Brain microvascular endothelial cell (primary cell): Measurements from ENCODE around the gene DCAF6.

Experiments used
- DNase-seq: peaks from one replicate; pipeline ENCODE4 v3.0.0-alpha.2; 2020
- H3K27ac ChIP-seq: fragments of 250-450 bp; sonication (Bioruptor Pico); 2 replicates; pipeline ENCODE4 v1.5.1; 2020; ENCODE audit warnings: mild to moderate bottlenecking, moderate library complexity
- H3K27me3 ChIP-seq: fragments of 250-450 bp; sonication (Bioruptor Pico); replicated peaks from 2 replicates; pipeline ENCODE4 v1.5.1; 2020; ENCODE audit warnings: mild to moderate bottlenecking
- H3K36me3 ChIP-seq: fragments of 250-450 bp; sonication (Bioruptor Pico); replicated peaks from 2 replicates; pipeline ENCODE4 v1.5.1; 2020; ENCODE audit warnings: mild to moderate bottlenecking
- H3K4me3 ChIP-seq: 2 replicates; pipeline ENCODE4 v1.5.1; 2011; ENCODE audit warnings: low read depth, mild to moderate bottlenecking, control low read depth, low read length, moderate library complexity
- in situ Hi-C: cut with HindIII; loops from 2 replicates; pipeline ENCODE4 v1.10.0; 2017; ENCODE audit warnings: low sequenced_read_pairs, low pct_ligation_motif_present
- TF ChIP-seq, protein P1 (sequence below): IDR thresholded peaks from 2 replicates; pipeline ENCODE4 v1.5.1; 2011; ENCODE audit warnings: low read depth, mild to moderate bottlenecking, moderate library complexity, low read length, control low read depth, inconsistent platforms; ENCODE audit errors: missing control alignments

The DCAF6 gene

GRCh38 chr1:167934426-167935215, 1.9 kb upstream of the DCAF6 start:
- DNase-seq: no peak
- in situ Hi-C loops: no loop called here
- Histone ChIP-seq H3K4me3 (peak overlapping the region; percentile 91), H3K36me3 (no peaks in the 10 kb centered on the region), H3K27me3 (no peaks in the 10 kb centered on the region), H3K27ac (peak overlapping the region; percentile 93)
- TF ChIP-seq, protein P1, sequence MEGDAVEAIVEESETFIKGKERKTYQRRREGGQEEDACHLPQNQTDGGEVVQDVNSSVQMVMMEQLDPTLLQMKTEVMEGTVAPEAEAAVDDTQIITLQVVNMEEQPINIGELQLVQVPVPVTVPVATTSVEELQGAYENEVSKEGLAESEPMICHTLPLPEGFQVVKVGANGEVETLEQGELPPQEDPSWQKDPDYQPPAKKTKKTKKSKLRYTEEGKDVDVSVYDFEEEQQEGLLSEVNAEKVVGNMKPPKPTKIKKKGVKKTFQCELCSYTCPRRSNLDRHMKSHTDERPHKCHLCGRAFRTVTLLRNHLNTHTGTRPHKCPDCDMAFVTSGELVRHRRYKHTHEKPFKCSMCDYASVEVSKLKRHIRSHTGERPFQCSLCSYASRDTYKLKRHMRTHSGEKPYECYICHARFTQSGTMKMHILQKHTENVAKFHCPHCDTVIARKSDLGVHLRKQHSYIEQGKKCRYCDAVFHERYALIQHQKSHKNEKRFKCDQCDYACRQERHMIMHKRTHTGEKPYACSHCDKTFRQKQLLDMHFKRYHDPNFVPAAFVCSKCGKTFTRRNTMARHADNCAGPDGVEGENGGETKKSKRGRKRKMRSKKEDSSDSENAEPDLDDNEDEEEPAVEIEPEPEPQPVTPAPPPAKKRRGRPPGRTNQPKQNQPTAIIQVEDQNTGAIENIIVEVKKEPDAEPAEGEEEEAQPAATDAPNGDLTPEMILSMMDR: no peak

DNA sequence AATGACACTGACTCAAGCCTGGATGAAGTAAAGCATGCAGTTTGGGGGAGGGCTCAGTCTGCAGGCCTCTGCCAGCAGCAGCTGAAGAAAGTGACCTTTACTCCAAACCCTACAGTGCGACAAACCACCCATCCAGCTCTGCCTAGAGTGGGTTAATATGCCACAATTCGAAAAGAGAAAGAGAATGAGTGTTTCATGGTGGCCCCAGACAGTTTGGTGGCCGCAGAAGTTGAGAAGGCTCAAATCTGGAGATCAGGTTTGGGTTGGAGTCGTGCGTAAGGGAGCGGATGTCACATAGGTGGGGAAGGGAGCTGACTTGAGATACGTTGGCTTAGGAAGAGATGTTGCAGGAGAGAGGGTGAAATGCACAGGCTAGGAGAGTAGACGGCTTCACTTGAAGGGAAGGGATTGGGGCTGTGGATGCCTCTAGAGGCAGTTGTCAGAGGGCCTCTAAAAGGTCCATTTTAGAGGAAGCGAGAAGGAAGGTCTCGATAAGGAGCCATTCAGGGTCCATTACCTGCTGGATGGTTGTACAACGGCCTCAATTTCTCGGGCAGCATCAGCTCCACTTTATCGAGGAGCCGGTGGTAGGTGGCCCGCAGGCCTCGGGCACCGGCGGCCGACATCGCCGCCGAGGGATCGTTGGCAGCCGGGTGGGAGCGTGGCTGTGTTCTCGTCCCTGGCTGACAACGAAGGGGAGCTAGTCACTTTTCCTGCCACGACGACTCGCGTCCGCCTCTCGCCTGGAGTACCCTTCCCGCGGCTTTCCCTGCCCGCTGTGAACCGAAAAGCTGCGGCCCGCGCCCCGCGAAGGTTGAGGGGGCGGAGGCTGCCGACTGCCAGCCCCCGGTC, 1.0 kb upstream of the DCAF6 start:
- TF ChIP-seq, protein P1: no peak
- H3K36me3 ChIP-seq: no peaks in the 10 kb centered on the region
- in situ Hi-C loops: no loop called here
- H3K27me3 ChIP-seq: no peaks in the 10 kb centered on the region
- peak; percentile 44 for DNase-seq
- H3K27ac ChIP-seq: peak overlapping the region; percentile 93
- peak overlapping the region; percentile 91 for H3K4me3 ChIP-seq

GRCh38 chr1:167936930-167937708, 636 bp downstream of the DCAF6 start, which contains the start of gene MPC2:
MPC2 (minus strand) TSS chr1:167937072; CDS start chr1:167935841, 1,231 bp downstream.
- in situ Hi-C loops: no loop called here
- Histone ChIP-seq H3K27me3 (no peaks in the 10 kb centered on the region), H3K4me3 (peak within 1 kb of the TSS; percentile 91), H3K36me3 (no peaks in the 10 kb centered on the region), H3K27ac (peak within 1 kb of the TSS; percentile 93)
- TF ChIP-seq, protein P1: no peak
- peak; percentile 53 for DNase-seq

- no peak for DNase-seq
- H3K4me3 ChIP-seq: peak overlapping the region; percentile 91
- TF ChIP-seq, protein P1: no peak
- in situ Hi-C loops: no loop called here
- no peaks in the 10 kb centered on the region for H3K36me3 ChIP-seq
- H3K27ac ChIP-seq: peak overlapping the region; percentile 93
- no peaks in the 10 kb centered on the region for H3K27me3 ChIP-seq
Observed at GRCh38 chr1:167937709-167938010, 1.2 kb downstream of the DCAF6 start.

DNA sequence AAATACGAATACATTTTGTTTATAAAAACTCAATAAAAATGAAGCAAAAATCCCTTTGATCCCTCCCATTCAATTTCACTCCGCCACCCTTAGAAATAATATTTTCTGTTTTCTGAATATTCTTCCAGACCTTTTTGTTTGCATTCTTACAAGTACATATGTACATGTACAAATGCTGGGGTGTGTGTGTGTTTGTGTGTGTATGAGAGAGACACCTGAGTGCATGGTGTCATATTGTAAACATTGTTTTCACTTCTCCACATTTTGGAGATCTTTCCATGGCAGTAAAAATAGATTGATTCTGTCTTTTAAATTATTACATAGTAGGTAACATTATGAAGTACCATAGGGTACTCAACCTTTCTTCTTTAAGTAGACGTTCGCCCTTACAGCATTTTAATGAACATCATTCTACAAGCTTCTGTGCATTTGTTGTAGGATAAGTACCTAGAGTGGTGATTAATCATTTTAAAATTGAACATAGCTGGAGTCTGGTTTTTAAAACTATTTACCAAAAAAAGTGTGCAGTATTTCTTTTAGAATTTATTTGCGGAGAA, 1.7 kb downstream of the DCAF6 start:
- H3K27ac ChIP-seq: no peak overlapping the region
- DNase-seq: no peak
- H3K36me3 ChIP-seq: no peaks in the 10 kb centered on the region
- in situ Hi-C loops: no loop called here
- TF ChIP-seq, protein P1: no peak
- no peaks in the 10 kb centered on the region for H3K27me3 ChIP-seq
- H3K4me3 ChIP-seq: peak overlapping the region; percentile 91
